ENCODE data around the gene PCDH9.
"Not testable (repeated sequence)": the region's sequence is repeated elsewhere in the genome, so short reads cannot be mapped to it uniquely, and the experiment has no call there.

Gene PCDH9

DNA sequence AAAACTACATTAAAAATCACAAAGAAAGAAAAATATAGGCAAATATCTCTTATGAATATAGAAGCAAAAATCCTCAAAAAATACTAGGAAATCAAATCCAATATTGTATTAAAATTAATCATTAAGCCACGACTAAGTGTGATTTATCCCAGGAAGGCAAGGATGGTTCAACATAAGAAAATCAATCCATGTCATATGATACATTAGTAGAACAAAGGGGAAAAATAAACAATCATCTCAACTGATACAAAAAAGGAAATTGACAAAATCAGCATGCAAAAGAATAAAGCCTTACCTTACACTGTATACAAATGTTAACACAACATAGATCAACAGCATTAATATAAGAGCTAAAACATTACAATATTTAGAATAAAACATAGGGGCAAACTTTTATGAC lies 933.3 kb downstream of the PCDH9 start:
- TF ChIP-seq, protein P1, sequence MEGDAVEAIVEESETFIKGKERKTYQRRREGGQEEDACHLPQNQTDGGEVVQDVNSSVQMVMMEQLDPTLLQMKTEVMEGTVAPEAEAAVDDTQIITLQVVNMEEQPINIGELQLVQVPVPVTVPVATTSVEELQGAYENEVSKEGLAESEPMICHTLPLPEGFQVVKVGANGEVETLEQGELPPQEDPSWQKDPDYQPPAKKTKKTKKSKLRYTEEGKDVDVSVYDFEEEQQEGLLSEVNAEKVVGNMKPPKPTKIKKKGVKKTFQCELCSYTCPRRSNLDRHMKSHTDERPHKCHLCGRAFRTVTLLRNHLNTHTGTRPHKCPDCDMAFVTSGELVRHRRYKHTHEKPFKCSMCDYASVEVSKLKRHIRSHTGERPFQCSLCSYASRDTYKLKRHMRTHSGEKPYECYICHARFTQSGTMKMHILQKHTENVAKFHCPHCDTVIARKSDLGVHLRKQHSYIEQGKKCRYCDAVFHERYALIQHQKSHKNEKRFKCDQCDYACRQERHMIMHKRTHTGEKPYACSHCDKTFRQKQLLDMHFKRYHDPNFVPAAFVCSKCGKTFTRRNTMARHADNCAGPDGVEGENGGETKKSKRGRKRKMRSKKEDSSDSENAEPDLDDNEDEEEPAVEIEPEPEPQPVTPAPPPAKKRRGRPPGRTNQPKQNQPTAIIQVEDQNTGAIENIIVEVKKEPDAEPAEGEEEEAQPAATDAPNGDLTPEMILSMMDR (conservative IDR thresholded peaks at IDR 0.05; ENCODE audit: low read depth, low read length) = no peak
- no peak for DNase-seq (ENCODE audit: low read depth)
- no peak overlapping the region for H3K4me3 ChIP-seq (ENCODE audit: low read depth, low read length)

- TF ChIP-seq, protein P1 (conservative IDR thresholded peaks at IDR 0.05; ENCODE audit: low read depth, low read length) = no peak
- no peak for DNase-seq (ENCODE audit: low read depth)
- H3K4me3 ChIP-seq (ENCODE audit: low read depth, low read length) = no peak overlapping the region
These were observed 933.8 kb downstream of the PCDH9 start for GRCh38 chr13:66296328-66296727.

- DNase-seq (ENCODE audit: low read depth); H3K4me3 ChIP-seq (ENCODE audit: low read depth, low read length): not testable (repeated sequence)
These were observed 943.3 kb downstream of the PCDH9 start for GRCh38 chr13:66286806-66287205.

GRCh38 chr13:66275416-66275815 lies 954.7 kb downstream of the PCDH9 start:
- TF ChIP-seq, protein P1 (conservative IDR thresholded peaks at IDR 0.05; ENCODE audit: low read depth, low read length) = no peak
- DNase-seq (ENCODE audit: low read depth) = no peak
- H3K4me3 ChIP-seq (ENCODE audit: low read depth, low read length) = no peak overlapping the region

DNA sequence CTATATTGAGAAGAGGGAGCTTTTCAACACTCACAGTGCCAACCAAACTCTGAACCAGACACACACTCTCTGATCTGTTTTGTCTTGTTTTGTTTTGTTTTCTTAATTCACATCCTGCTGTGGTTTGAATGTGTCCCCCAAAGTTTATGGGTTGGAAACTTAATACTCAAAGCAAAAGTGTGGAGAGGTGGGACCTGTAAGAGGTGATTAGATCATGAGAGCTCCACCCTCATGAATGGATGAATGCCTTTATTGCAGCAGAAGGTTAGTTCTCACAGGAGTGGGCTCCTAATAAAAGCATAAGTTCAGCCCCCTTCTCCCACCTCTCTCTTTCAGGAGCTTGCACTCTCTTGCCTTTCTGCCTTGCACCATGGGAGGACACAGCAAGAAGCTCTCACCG lies 957.1 kb downstream of the PCDH9 start:
- TF ChIP-seq, protein P1 (conservative IDR thresholded peaks at IDR 0.05; ENCODE audit: low read depth, low read length) = no peak
- no peak overlapping the region for H3K4me3 ChIP-seq (ENCODE audit: low read depth, low read length)
- no peak for DNase-seq (ENCODE audit: low read depth)

GRCh38 chr13:66266761-66267160 lies 963.4 kb downstream of the PCDH9 start:
- TF ChIP-seq, protein P1 (conservative IDR thresholded peaks at IDR 0.05; ENCODE audit: low read depth, low read length) = no peak
- DNase-seq (ENCODE audit: low read depth) = no peak
- no peak overlapping the region for H3K4me3 ChIP-seq (ENCODE audit: low read depth, low read length)

DNA sequence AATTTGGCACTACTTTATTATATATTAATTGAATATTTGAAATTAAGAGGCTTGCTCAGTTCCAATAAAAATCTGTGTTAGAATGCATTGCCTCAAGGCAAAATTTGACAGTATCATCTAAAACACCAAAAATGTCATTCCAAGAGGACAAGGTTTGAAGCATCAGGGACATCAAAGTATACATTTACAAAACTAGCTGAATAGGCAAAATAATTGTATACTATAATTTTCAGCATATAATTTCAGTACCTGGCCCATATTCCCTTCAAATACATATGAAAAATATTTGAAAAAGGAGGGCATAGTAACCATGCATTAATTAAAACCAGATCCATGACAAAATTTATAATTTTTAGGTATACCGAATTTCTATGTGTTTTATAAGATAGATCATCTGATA lies 963.8 kb downstream of the PCDH9 start:
- DNase-seq (ENCODE audit: low read depth) = no peak
- TF ChIP-seq, protein P1 (conservative IDR thresholded peaks at IDR 0.05; ENCODE audit: low read depth, low read length) = no peak
- H3K4me3 ChIP-seq (ENCODE audit: low read depth, low read length) = no peak overlapping the region

DNA sequence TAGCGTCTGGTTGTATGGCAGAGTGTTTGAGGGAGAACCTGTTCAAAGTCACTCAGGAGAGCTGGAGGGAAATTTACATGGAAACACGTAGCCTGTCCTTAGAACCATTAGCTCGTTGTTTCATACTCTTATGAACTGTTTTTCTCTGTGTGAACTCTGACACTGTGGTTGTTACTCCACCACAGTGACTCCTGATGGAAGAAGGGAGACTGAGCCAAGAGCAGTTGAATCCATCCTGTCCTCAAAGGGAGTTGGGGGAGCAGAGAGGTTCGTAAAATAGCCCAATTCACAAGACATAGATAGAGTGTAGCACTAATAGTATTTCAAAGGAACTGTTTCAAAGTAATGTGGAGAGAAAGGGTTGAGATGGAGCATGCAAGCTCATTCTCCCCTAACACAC lies 964.8 kb downstream of the PCDH9 start:
- TF ChIP-seq, protein P1 (conservative IDR thresholded peaks at IDR 0.05; ENCODE audit: low read depth, low read length) = no peak
- H3K4me3 ChIP-seq (ENCODE audit: low read depth, low read length) = no peak overlapping the region
- DNase-seq (ENCODE audit: low read depth) = peak; percentile 35
